Measurements from ENCODE around the gene NPEPPS. TPM values are rescaled to one million over a fixed set of nuclear protein-coding genes. Genes with fewer than 3 reads are reported as not detected.
"Not testable (repeated sequence)": the region's sequence is repeated elsewhere in the genome, so short reads cannot be mapped to it uniquely, and the experiment has no call there.

NPEPPS gene
- total and polyA plus RNA-seq, 2 donors = 41.2 to 48.0 TPM

DNA sequence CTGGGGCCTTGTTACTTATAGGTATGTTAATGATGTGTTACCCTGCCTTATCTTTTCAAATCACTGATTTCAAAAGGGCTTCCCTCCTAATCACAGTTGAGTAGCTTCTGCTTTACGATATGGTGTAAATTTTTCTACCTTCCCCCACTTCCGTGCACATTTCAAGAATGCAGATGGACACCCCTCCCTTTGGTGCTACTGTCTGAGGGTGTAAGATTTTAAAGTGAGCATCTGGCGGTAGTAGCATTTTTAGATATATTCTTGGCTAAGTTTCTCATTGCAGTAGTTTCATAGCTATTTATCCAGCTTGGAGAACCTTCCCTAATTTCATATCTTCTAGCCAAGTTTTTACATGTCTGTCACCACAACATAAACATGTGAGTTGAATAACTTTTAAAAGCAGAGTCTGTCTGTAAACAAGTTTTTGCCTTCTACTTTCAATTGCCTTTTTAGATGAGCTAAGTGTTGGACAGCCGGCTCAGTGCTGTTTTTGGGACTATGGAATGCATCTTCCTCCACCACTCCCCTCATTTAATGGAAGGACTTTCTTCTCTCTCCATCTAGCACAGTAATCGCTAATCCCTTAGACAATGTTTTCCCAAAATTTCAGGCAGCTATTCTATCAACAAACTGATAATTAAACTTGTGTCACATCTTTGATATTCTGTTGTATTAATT lies 55.6 kb downstream of the NPEPPS start:
- DNase-seq (ENCODE audit: low read depth in 6 of 9, low spot score in 9 of 9); H3K9me3 ChIP-seq (ENCODE audit: control insufficient read depth in 2 of 2, insufficient read depth in 1 of 2, low read length in 1 of 2); H3K27ac ChIP-seq (ENCODE audit: low read depth in 1 of 2, low read length in 1 of 2); H3K27me3 ChIP-seq (ENCODE audit: control insufficient read depth in 2 of 2, insufficient read depth in 1 of 2, low read length in 1 of 2); H3K4me1 ChIP-seq (ENCODE audit: control insufficient read depth in 2 of 2, insufficient read depth in 2 of 2, low read length in 2 of 2); H3K4me3 ChIP-seq (ENCODE audit: low read length in 2 of 2): not testable (repeated sequence)
- peaks cover 10 to 13% of the 10 kb centered on the region in 2 donors for H3K36me3 ChIP-seq (ENCODE audit: control insufficient read depth in 2 of 2, insufficient read depth in 2 of 2, low read length in 1 of 2)
- 96% methylated on average over 5 of the region's 5 CpGs for WGBS

DNA sequence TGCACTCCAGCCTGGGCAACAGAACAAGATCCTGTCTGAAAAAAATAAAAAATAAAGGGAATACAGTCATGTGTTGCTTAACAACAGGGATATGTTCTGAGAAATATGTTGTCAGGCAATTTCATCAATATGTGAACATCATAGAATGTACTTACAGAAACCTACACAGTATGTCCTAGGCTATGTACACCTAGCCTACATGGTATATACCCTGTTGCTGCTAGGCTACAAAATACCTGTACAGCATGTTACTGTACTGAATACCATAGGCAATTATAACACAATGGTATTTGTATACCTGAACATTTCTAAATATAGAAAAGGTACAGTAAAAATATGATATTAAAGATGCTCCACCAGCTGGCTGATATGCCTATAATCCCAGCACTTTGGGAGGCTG lies 62.6 kb downstream of the NPEPPS start:
- H3K4me1 ChIP-seq (ENCODE audit: control insufficient read depth in 2 of 2, insufficient read depth in 2 of 2, low read length in 2 of 2); H3K27me3 ChIP-seq (ENCODE audit: control insufficient read depth in 2 of 2, insufficient read depth in 1 of 2, low read length in 1 of 2); H3K4me3 ChIP-seq (ENCODE audit: low read length in 2 of 2); H3K9me3 ChIP-seq (ENCODE audit: control insufficient read depth in 2 of 2, insufficient read depth in 1 of 2, low read length in 1 of 2); DNase-seq (ENCODE audit: low read depth in 6 of 9, low spot score in 9 of 9); H3K27ac ChIP-seq (ENCODE audit: low read depth in 1 of 2, low read length in 1 of 2): not testable (repeated sequence)
- peaks cover 13 to 29% of the 10 kb centered on the region in 2 donors for H3K36me3 ChIP-seq (ENCODE audit: control insufficient read depth in 2 of 2, insufficient read depth in 2 of 2, low read length in 1 of 2)

- no peaks in the 10 kb centered on the region for H3K4me1 ChIP-seq (ENCODE audit: control insufficient read depth in 2 of 2, insufficient read depth in 2 of 2, low read length in 2 of 2)
- no peaks in the 10 kb centered on the region for H3K9me3 ChIP-seq (ENCODE audit: control insufficient read depth in 2 of 2, insufficient read depth in 1 of 2, low read length in 1 of 2)
- peaks cover 37 to 71% of the 10 kb centered on the region in 2 donors for H3K36me3 ChIP-seq (ENCODE audit: control insufficient read depth in 2 of 2, insufficient read depth in 2 of 2, low read length in 1 of 2)
- WGBS = 94% methylated on average over 4 of the region's 4 CpGs
- DNase-seq (ENCODE audit: low read depth in 6 of 9, low spot score in 9 of 9) = no peak
- H3K27ac ChIP-seq (ENCODE audit: low read depth in 1 of 2, low read length in 1 of 2) = no peak overlapping the region
- no peaks in the 10 kb centered on the region for H3K27me3 ChIP-seq (ENCODE audit: control insufficient read depth in 2 of 2, insufficient read depth in 1 of 2, low read length in 1 of 2)
- no peak overlapping the region for H3K4me3 ChIP-seq (ENCODE audit: low read length in 2 of 2)
Observed at GRCh38 chr17:47603830-47604597, 73.1 kb downstream of the NPEPPS start.

- Histone ChIP-seq H3K27me3 (ENCODE audit: control insufficient read depth in 2 of 2, insufficient read depth in 1 of 2, low read length in 1 of 2) (no peaks in the 10 kb centered on the region), H3K36me3 (ENCODE audit: control insufficient read depth in 2 of 2, insufficient read depth in 2 of 2, low read length in 1 of 2) (peaks cover 37 to 71% of the 10 kb centered on the region in 2 donors), H3K9me3 (ENCODE audit: control insufficient read depth in 2 of 2, insufficient read depth in 1 of 2, low read length in 1 of 2) (no peaks in the 10 kb centered on the region), H3K4me1 (ENCODE audit: control insufficient read depth in 2 of 2, insufficient read depth in 2 of 2, low read length in 2 of 2) (no peaks in the 10 kb centered on the region), H3K27ac (ENCODE audit: low read depth in 1 of 2, low read length in 1 of 2) (no peak overlapping the region), H3K4me3 (ENCODE audit: low read length in 2 of 2) (no peak overlapping the region)
- WGBS = 96% methylated on average over 1 of the region's 1 CpG
- peak in 1 of 9 donors; percentile 10 for DNase-seq (ENCODE audit: low read depth in 6 of 9, low spot score in 9 of 9)
Observed at GRCh38 chr17:47604598-47604927, 73.7 kb downstream of the NPEPPS start.

GRCh38 chr17:47605011-47605410 lies 74.1 kb downstream of the NPEPPS start:
- WGBS = 91% methylated on average over 1 of the region's 1 CpG
- H3K4me3 ChIP-seq (ENCODE audit: low read length in 2 of 2) = no peak overlapping the region
- peaks cover 35 to 67% of the 10 kb centered on the region in 2 donors for H3K36me3 ChIP-seq (ENCODE audit: control insufficient read depth in 2 of 2, insufficient read depth in 2 of 2, low read length in 1 of 2)
- H3K27ac ChIP-seq (ENCODE audit: low read depth in 1 of 2, low read length in 1 of 2) = no peak overlapping the region
- no peak for DNase-seq (ENCODE audit: low read depth in 6 of 9, low spot score in 9 of 9)
- no peaks in the 10 kb centered on the region for H3K9me3 ChIP-seq (ENCODE audit: control insufficient read depth in 2 of 2, insufficient read depth in 1 of 2, low read length in 1 of 2)
- H3K4me1 ChIP-seq (ENCODE audit: control insufficient read depth in 2 of 2, insufficient read depth in 2 of 2, low read length in 2 of 2) = no peaks in the 10 kb centered on the region
- H3K27me3 ChIP-seq (ENCODE audit: control insufficient read depth in 2 of 2, insufficient read depth in 1 of 2, low read length in 1 of 2) = no peaks in the 10 kb centered on the region

DNA sequence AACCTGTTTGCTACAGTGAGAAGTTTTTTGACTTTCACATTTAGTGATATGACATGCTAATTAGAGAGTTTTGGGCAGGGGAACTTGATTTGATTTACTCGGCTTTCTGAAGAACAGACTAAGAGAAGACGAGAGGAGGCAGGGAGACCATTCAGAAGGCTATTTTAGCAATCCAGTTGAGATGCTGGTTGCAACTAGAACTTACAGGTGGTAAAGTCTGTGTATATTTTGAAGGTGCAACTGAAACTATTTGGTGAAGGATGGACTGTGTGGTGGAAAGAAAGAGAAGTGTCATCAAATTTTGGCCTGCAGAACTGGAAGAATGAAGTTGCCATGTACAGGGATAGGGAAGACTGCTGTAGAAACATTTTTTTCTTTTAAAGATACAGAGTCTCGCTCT lies 76.6 kb downstream of the NPEPPS start:
- no peak for DNase-seq (ENCODE audit: low read depth in 6 of 9, low spot score in 9 of 9)
- Histone ChIP-seq H3K27ac (ENCODE audit: low read depth in 1 of 2, low read length in 1 of 2) (no peak overlapping the region), H3K36me3 (ENCODE audit: control insufficient read depth in 2 of 2, insufficient read depth in 2 of 2, low read length in 1 of 2) (peaks cover 28 to 51% of the 10 kb centered on the region in 2 donors), H3K9me3 (ENCODE audit: control insufficient read depth in 2 of 2, insufficient read depth in 1 of 2, low read length in 1 of 2) (no peaks in the 10 kb centered on the region), H3K4me3 (ENCODE audit: low read length in 2 of 2) (no peak overlapping the region), H3K27me3 (ENCODE audit: control insufficient read depth in 2 of 2, insufficient read depth in 1 of 2, low read length in 1 of 2) (no peaks in the 10 kb centered on the region), H3K4me1 (ENCODE audit: control insufficient read depth in 2 of 2, insufficient read depth in 2 of 2, low read length in 2 of 2) (no peaks in the 10 kb centered on the region)
- 97% methylated on average over 3 of the region's 3 CpGs for WGBS

DNA sequence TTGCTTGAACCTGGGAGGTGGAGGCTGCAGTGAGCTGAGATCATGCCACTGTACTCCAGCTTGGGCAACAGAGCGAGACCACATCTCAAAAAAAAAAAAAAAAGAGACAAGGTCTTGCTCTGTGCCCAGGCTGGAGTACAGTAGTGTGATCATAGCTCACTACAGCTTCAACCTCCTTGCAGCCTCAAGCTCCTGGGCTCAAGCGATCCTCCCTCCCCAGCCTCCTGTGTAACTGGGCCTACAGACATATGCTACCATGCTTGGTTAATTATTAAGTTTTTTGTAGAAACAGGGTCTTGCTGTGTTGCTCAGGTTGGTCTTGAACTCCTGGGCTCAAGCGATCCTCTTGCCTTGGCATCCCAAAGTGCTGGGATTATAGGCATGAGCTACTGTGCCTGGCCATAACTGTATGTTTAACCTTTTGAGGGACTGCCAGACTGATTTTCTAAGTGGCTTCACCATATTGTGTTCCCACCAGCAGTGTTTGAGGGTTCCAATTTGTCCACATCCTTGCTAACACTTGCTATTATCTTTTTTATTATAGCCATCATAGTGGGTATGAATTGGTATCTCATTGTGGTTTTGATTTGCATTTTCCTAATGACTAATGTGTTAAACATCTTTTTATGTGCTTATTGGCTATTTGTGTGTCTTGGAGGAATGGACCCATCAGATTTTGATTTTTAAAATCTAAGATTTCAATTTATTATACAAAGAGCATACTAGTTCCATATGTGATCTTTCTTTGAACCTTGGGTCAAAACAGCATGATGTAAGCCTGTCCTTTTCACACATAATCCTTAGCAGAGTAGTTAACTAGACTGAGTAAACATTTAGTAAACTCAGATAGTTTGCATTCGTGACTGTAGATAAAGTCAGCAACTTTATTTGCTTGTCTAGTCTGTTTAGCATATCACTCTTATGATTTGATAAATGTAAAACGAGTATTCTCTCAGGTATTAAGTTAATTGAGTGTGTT lies 80.8 kb downstream of the NPEPPS start:
- Histone ChIP-seq H3K4me3 (ENCODE audit: low read length in 2 of 2) (no peak overlapping the region), H3K27ac (ENCODE audit: low read depth in 1 of 2, low read length in 1 of 2) (no peak overlapping the region), H3K4me1 (ENCODE audit: control insufficient read depth in 2 of 2, insufficient read depth in 2 of 2, low read length in 2 of 2) (no peaks in the 10 kb centered on the region), H3K36me3 (ENCODE audit: control insufficient read depth in 2 of 2, insufficient read depth in 2 of 2, low read length in 1 of 2) (peaks cover 35 to 38% of the 10 kb centered on the region in 2 donors), H3K9me3 (ENCODE audit: control insufficient read depth in 2 of 2, insufficient read depth in 1 of 2, low read length in 1 of 2) (no peaks in the 10 kb centered on the region), H3K27me3 (ENCODE audit: control insufficient read depth in 2 of 2, insufficient read depth in 1 of 2, low read length in 1 of 2) (no peaks in the 10 kb centered on the region)
- WGBS = 98% methylated on average over 5 of the region's 5 CpGs
- DNase-seq (ENCODE audit: low read depth in 6 of 9, low spot score in 9 of 9) = no peak

DNA sequence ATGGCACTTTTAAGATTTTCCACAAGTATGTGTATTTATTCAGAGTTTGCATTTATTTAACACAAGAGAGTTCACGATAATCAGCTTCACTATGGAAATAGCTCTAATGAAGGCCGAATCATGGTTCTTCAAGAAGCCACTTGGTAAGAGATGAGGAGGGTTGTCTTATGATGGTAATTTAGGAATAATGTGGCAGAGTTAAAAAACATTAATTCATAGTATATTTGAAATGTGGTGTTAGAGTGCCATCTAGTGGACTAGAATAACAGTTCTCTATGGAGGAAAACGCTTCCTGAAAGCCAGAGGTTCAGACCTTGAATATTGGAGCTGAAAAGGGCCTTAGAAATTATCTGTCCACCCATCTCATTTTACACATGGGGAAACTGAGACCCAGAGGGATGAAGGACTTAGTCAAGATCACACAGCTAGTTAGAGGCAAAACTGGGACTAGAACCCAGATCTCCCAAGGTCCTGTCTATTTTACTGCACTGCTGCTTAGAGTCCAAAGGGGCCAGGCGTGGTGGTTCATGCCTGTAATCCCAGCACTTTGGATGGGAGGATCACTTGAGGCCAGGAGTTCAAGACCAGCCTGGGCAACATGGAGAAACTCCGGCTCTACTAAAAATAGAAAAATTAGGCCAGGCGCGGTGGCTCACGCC lies 85.0 kb downstream of the NPEPPS start:
- WGBS = 91% methylated on average over 8 of the region's 8 CpGs
- H3K27ac ChIP-seq (ENCODE audit: low read depth in 1 of 2, low read length in 1 of 2) = no peak overlapping the region
- H3K9me3 ChIP-seq (ENCODE audit: control insufficient read depth in 2 of 2, insufficient read depth in 1 of 2, low read length in 1 of 2) = no peaks in the 10 kb centered on the region
- peaks cover 36 to 52% of the 10 kb centered on the region in 2 donors for H3K36me3 ChIP-seq (ENCODE audit: control insufficient read depth in 2 of 2, insufficient read depth in 2 of 2, low read length in 1 of 2)
- peak in 8 of 9 donors; percentile 28 to 72 (median 60) for DNase-seq (ENCODE audit: low read depth in 6 of 9, low spot score in 9 of 9)
- H3K27me3 ChIP-seq (ENCODE audit: control insufficient read depth in 2 of 2, insufficient read depth in 1 of 2, low read length in 1 of 2) = no peaks in the 10 kb centered on the region
- H3K4me3 ChIP-seq (ENCODE audit: low read length in 2 of 2) = no peak overlapping the region
- no peaks in the 10 kb centered on the region for H3K4me1 ChIP-seq (ENCODE audit: control insufficient read depth in 2 of 2, insufficient read depth in 2 of 2, low read length in 2 of 2)

Measured in thymus (tissue), 11 donors.